Left lung (tissue), 10 donors: ENCODE data around the gene AOPEP. TPM values are rescaled to one million over a fixed set of nuclear protein-coding genes. Genes with fewer than 3 reads are reported as not detected.

Experiments
- ATAC-seq: fragments of 200-7000 bp; cut with Tn5 transposase; one replicate; pipeline ENCODE4 v1.9.1; 2020; ENCODE audit warnings: moderate library complexity
- DNase-seq, 4 donors: peaks; one replicate each; pipeline ENCODE4 v3.0.0-alpha.2; 2013 to 2020
- H3K27ac ChIP-seq, 2 donors: fragments of 200-600 bp; sonication (generic) in 1 of 2; one replicate each; pipeline versions ENCODE4 v1.5.0 to v1.8.0; 2020 to 2021
- H3K27me3 ChIP-seq, 2 donors: fragments of 200-600 bp; sonication (generic) in 1 of 2; one replicate each; pipeline versions ENCODE4 v1.5.0 to v1.8.0; 2020 to 2021
- H3K36me3 ChIP-seq, 2 donors: fragments of 200-600 bp; sonication (generic) in 1 of 2; one replicate each; pipeline versions ENCODE4 v1.5.0 to v1.8.0; 2020 to 2021
- H3K4me1 ChIP-seq, 2 donors: fragments of 200-600 bp; one replicate each; pipeline ENCODE4 v1.8.0; 2021
- H3K4me3 ChIP-seq, 2 donors: fragments of 200-600 bp; sonication (generic) in 1 of 2; one replicate each; pipeline versions ENCODE4 v1.5.0 to v1.8.0; 2020 to 2021; ENCODE audit warnings: mild to moderate bottlenecking in 1 of 2
- H3K9me3 ChIP-seq, 2 donors: fragments of 200-600 bp; sonication (generic) in 1 of 2; one replicate each; pipeline versions ENCODE4 v1.5.0 to v1.8.0; 2020 to 2021
- CTCF ChIP-seq, 2 donors: fragments of 200-600 bp; sonication (generic) in 1 of 2; IDR thresholded peaks; one replicate each; pipeline versions ENCODE4 v1.5.0 to v1.8.0; 2021; ENCODE audit warnings: antibody characterized with exemption in 2 of 2
- intact Hi-C, 2 donors: fragments of 100-400 bp; cut with DNase I; formaldehyde crosslinking; loops; one replicate each; pipeline versions ENCODE4 v1.11.2 to v1.14.2; 2022
- polyA plus RNA-seq, 6 donors: library from polyadenylated mRNA; unstranded; fragments of 120-200 nt; gene quantifications; one replicate each; pipeline ENCODE4 v1.2.1, GENCODE V29; 2013; ENCODE audit not compliant: insufficient read length in 6 of 6
- total RNA-seq, 2 donors: library from RNA; stranded (reverse); fragmentation: NEBNext Ultra II Directional; extraction: Animal tissue kit (Norgen Biotek cat#: 25700); gene quantifications; one replicate each; pipeline ENCODE4 v1.2.1, GENCODE V29; 2021
- donor health status: DM: no; HTN: yes; CAD: no.
- donor health status: DM: no; HTN: no; CAD: no.

Gene AOPEP
- total and polyA plus RNA-seq, 8 donors, result 32.5 to 83.2 (median 39.9) TPM

DNA sequence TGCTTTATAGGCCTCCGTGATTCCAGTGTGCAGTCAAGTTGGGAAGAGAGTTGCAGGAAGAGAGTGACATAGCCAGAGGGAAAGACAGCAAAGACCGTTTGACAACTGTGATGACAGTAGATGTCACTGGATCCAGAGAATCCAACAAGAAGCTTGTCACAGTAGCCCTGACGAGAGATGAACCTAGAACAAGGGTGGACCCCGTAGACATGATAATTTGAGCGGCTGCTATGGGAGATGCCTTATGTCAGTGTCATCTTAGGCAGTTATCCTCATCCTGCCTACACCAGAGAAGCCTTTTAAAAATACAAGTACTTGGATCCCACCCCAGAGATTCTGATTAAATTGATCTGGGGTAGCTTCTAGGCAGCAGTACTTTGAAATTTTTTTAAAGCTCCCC is 125.4 kb downstream of the AOPEP start:
- ATAC-seq, result no peak
- no peak for DNase-seq
- intact Hi-C loops, result no loop called here
- H3K4me3 ChIP-seq, result no peak overlapping the region
- no peak for TF ChIP-seq CTCF (IDR thresholded peaks at IDR 0.05)
- no peaks in the 10 kb centered on the region for H3K36me3 ChIP-seq
- no peaks in the 10 kb centered on the region for H3K9me3 ChIP-seq
- H3K4me1 ChIP-seq, result no peaks in the 10 kb centered on the region
- H3K27ac ChIP-seq, result no peak overlapping the region
- H3K27me3 ChIP-seq, result no peaks in the 10 kb centered on the region

- Histone ChIP-seq H3K4me1 (no peaks in the 10 kb centered on the region), H3K4me3 (no peak overlapping the region), H3K27me3 (no peaks in the 10 kb centered on the region), H3K36me3 (no peaks in the 10 kb centered on the region), H3K27ac (no peak overlapping the region), H3K9me3 (no peaks in the 10 kb centered on the region)
- intact Hi-C loops, result no loop called here
- no peak for DNase-seq
- no peak for TF ChIP-seq CTCF (IDR thresholded peaks at IDR 0.05)
- ATAC-seq, result no peak
These were observed 125.9 kb downstream of the AOPEP start for GRCh38 chr9:94852373-94852772.

- Histone ChIP-seq H3K27me3 (no peaks in the 10 kb centered on the region), H3K4me3 (no peak overlapping the region), H3K27ac (no peak overlapping the region), H3K36me3 (no peaks in the 10 kb centered on the region), H3K4me1 (no peaks in the 10 kb centered on the region), H3K9me3 (no peaks in the 10 kb centered on the region)
- no peak for TF ChIP-seq CTCF (IDR thresholded peaks at IDR 0.05)
- ATAC-seq (peak; percentile 45), DNase-seq (no peak)
- intact Hi-C loops, result no loop called here
These were observed 127.4 kb downstream of the AOPEP start for GRCh38 chr9:94853887-94854286.

DNA sequence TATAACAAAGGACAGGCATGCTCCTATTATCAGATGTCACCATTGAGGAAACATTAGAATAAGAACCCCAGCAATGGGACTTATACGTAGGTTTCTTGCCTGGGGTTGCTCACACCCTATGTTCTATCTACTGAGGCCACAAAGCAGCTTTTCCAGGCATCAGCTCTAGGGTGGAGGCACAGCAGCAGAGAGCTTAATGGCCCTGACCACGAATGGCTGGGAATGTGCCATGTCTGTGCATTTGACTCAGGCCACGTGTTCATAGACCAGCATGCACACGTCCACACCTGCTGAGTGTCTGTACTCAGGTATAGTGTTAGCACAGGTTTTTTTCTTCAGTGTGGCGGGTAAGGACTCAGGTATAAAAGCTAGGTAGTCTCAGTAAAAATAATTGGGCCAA is 129.4 kb downstream of the AOPEP start:
- Histone ChIP-seq H3K9me3 (no peaks in the 10 kb centered on the region), H3K36me3 (no peaks in the 10 kb centered on the region), H3K4me1 (peaks cover 0 to 4% of the 10 kb centered on the region in 2 donors), H3K27me3 (no peaks in the 10 kb centered on the region), H3K27ac (no peak overlapping the region), H3K4me3 (no peak overlapping the region)
- DNase-seq (no peak), ATAC-seq (no peak)
- intact Hi-C loops, result no loop called here
- TF ChIP-seq CTCF (IDR thresholded peaks at IDR 0.05), result no peak

- Histone ChIP-seq H3K9me3 (no peaks in the 10 kb centered on the region), H3K36me3 (no peaks in the 10 kb centered on the region), H3K4me3 (no peak overlapping the region), H3K4me1 (peaks cover 9 to 20% of the 10 kb centered on the region in 2 donors), H3K27me3 (no peaks in the 10 kb centered on the region), H3K27ac (no peak overlapping the region)
- ATAC-seq, result no peak
- intact Hi-C loops, result no loop called here
- no peak for DNase-seq
- no peak for TF ChIP-seq CTCF (IDR thresholded peaks at IDR 0.05)
These were observed 131.3 kb downstream of the AOPEP start for GRCh38 chr9:94857791-94858190.
